HepG2 (cell line): ENCODE measurements around the gene NAALADL1. TPM values are rescaled to one million over a fixed set of nuclear protein-coding genes. Genes with fewer than 3 reads are reported as not detected.
A peak's percentile ranks its signal among the peaks of the same experiment; 100 is the strongest.

Experiments
- FOSL2 ChIP-seq: sonication (generic); formaldehyde crosslinking; IDR thresholded peaks from 2 replicates; pipeline ENCODE4 v1.4.0; 2020; ENCODE audit warnings: missing genetic modification reagents
- GTF3A ChIP-seq: sonication (generic); formaldehyde crosslinking; conservative IDR thresholded peaks from 2 replicates; pipeline ENCODE4 v1.4.0; 2020; ENCODE audit warnings: mild to moderate bottlenecking, missing genetic modification reagents
- HES4 ChIP-seq: sonication (generic); formaldehyde crosslinking; IDR thresholded peaks from 2 replicates; pipeline ENCODE4 v1.9.0; 2021; ENCODE audit warnings: mild to moderate bottlenecking, missing genetic modification reagents, borderline replicate concordance
- MAZ ChIP-seq, 2 experiments: sonication (generic) in 1 of 2; formaldehyde crosslinking in 1 of 2; IDR thresholded peaks; 2 replicates each; pipeline versions ENCODE4 v1.5.0 to v1.6.1; 2012 to 2020; ENCODE audit warnings: low read depth in 2 of 2, mild to moderate bottlenecking in 2 of 2, borderline replicate concordance in 1 of 2, improper control_type of control experiment in 1 of 2, low read length in 1 of 2, missing genetic modification reagents in 1 of 2, moderate library complexity in 1 of 2
- RBM39 ChIP-seq: fragments of 200-400 bp; formaldehyde crosslinking; IDR thresholded peaks from one replicate; pipeline ENCODE4 v1.6.1; 2018; ENCODE audit warnings: antibody characterized with exemption, mild to moderate bottlenecking, low read depth, low read length; ENCODE audit not compliant: poor library complexity, severe bottlenecking
- ZNF331 ChIP-seq: sonication (generic); formaldehyde crosslinking; IDR thresholded peaks from 2 replicates; pipeline ENCODE4 v1.4.0; 2020; ENCODE audit warnings: missing genetic modification reagents
- ZNF556 ChIP-seq: sonication (generic); formaldehyde crosslinking; IDR thresholded peaks from 2 replicates; pipeline ENCODE4 v1.4.0; 2020; ENCODE audit warnings: mild to moderate bottlenecking, missing genetic modification reagents, borderline replicate concordance
- ZNF614 ChIP-seq: IDR thresholded peaks from 2 replicates; pipeline ENCODE4 v1.6.1; 2018; ENCODE audit warnings: missing biosample characterization, missing genetic modification reagents, inconsistent platforms, borderline replicate concordance
- ZNF792 ChIP-seq: IDR thresholded peaks from 2 replicates; pipeline ENCODE4 v1.6.1; 2016
- ZSCAN21 ChIP-seq: sonication (generic); formaldehyde crosslinking; IDR thresholded peaks from 2 replicates; pipeline ENCODE4 v1.8.0; 2022; ENCODE audit warnings: mild to moderate bottlenecking, missing genetic modification reagents, moderate library complexity, borderline replicate concordance
- polyA plus RNA-seq, 8 experiments: library from polyadenylated mRNA; depleted of rRNA in 3 of 8; stranded (reverse) in 7 of 8; unstranded in 1 of 8; fragments of >200 nt; fragmentation: Illumina TruSeq in 4 of 8; extraction: Trizol in 4 of 8; gene quantifications; 2 replicates each; pipeline versions ENCODE4 v1.2.1 to v1.2.3, GENCODE V29; 2011 to 2016; ENCODE audit warnings: low read depth in 4 of 8, missing spikeins in 1 of 8, mixed read lengths in 1 of 8; ENCODE audit not compliant: insufficient read depth in 1 of 8
- total RNA-seq, 5 experiments: library from RNA; depleted of rRNA; stranded (reverse); fragments of >200 nt; fragmentation: Illumina TruSeq; extraction: Trizol; gene quantifications; 2 replicates each; pipeline ENCODE4 v1.2.3, GENCODE V29; 2016; ENCODE audit warnings: low read depth in 1 of 5
- TF ChIP-seq, protein P1 (sequence below): sonication (generic); formaldehyde crosslinking; IDR thresholded peaks from 2 replicates; pipeline ENCODE4 v1.8.1; 2023; ENCODE audit warnings: mild to moderate bottlenecking, missing genetic modification reagents, borderline replicate concordance
- TF ChIP-seq, protein P2 (sequence below): IDR thresholded peaks from 2 replicates; pipeline ENCODE4 v1.4.0; 2020; ENCODE audit warnings: mild to moderate bottlenecking, missing genetic modification reagents
- TF ChIP-seq, protein P3 (sequence below): sonication (generic); formaldehyde crosslinking; IDR thresholded peaks from 2 replicates; pipeline ENCODE4 v1.5.1; 2020; ENCODE audit warnings: mild to moderate bottlenecking, missing genetic modification reagents
- TF ChIP-seq, protein P4 (sequence below): sonication (generic); formaldehyde crosslinking; IDR thresholded peaks from 2 replicates; pipeline ENCODE4 v1.4.0; 2020; ENCODE audit warnings: mild to moderate bottlenecking, missing genetic modification reagents
- TF ChIP-seq, protein P5 (sequence below): sonication (generic); formaldehyde crosslinking; IDR thresholded peaks from 2 replicates; pipeline ENCODE4 v1.5.0; 2020; ENCODE audit warnings: mild to moderate bottlenecking, missing genetic modification reagents, moderate library complexity

Gene NAALADL1
- total and polyA plus RNA-seq, 2 of the 13 experiments (the other 11 are each of a cell fraction or from before 2014, with no cell fraction given): 9.3 to 33.9 TPM

DNA sequence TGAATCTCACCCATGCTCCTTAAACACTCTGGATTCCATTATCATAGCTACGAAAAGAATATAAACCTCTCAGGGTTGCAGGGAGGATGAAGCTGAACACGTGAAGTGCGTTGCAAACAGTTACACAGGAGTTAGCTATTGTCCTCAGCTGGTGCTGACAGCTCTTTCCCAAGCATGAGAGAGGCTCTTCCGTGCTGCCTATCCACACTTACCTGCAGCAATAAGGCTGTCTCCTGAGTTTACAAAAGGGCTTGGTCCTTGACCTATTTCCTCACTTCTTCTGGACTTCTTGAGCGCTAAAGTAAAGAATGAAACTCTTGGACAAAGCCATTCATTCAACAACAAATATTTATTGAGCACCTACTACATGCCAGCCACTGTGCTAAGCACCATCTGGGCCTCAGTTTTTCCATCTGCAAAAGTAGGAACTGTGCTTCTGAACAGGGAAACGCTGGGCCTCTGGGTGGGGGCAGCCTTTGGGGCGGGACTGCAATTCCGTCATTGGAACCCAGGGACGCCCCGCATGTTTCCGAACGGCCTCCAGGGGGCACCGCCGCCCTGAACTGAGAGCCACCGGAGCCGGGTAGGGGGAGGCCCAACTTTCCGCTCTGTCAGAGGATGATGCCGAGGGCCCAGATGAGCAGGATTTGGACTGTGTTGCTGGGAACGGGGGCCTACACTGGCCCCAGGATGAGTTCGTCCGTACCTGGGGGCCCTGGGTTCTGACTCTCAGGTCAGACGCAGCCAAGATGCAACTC, 45.0 kb downstream of the NAALADL1 start (continued):
- 0 out of 2 replicates have a peak, but pooled peaks have one; percentile 45 for TF ChIP-seq MAZ (IDR thresholded peaks at IDR 0.05; ENCODE audit: borderline replicate concordance, low read depth, low read length)
- no peak; the same call in 1 of the 2 replicates for TF ChIP-seq MAZ (CRISPR knock-in tag; IDR thresholded peaks at IDR 0.05; ENCODE audit: low read depth)
- peak; percentile 63 for TF ChIP-seq RBM39
- TF ChIP-seq, protein P1, sequence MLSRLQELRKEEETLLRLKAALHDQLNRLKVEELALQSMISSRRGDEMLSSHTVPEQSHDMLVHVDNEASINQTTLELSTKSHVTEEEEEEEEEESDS (CRISPR knock-in tag): no peak
- TF ChIP-seq FOSL2: 0 out of 2 replicates have a peak, but pooled peaks have one; percentile 35
- TF ChIP-seq ZNF614: peak; percentile 33; the same call in 1 of the 2 replicates
- TF ChIP-seq ZNF792: 0 out of 2 replicates have a peak, but pooled peaks have one; percentile 15
- no peak for TF ChIP-seq GTF3A (CRISPR knock-in tag)
- TF ChIP-seq, protein P2, sequence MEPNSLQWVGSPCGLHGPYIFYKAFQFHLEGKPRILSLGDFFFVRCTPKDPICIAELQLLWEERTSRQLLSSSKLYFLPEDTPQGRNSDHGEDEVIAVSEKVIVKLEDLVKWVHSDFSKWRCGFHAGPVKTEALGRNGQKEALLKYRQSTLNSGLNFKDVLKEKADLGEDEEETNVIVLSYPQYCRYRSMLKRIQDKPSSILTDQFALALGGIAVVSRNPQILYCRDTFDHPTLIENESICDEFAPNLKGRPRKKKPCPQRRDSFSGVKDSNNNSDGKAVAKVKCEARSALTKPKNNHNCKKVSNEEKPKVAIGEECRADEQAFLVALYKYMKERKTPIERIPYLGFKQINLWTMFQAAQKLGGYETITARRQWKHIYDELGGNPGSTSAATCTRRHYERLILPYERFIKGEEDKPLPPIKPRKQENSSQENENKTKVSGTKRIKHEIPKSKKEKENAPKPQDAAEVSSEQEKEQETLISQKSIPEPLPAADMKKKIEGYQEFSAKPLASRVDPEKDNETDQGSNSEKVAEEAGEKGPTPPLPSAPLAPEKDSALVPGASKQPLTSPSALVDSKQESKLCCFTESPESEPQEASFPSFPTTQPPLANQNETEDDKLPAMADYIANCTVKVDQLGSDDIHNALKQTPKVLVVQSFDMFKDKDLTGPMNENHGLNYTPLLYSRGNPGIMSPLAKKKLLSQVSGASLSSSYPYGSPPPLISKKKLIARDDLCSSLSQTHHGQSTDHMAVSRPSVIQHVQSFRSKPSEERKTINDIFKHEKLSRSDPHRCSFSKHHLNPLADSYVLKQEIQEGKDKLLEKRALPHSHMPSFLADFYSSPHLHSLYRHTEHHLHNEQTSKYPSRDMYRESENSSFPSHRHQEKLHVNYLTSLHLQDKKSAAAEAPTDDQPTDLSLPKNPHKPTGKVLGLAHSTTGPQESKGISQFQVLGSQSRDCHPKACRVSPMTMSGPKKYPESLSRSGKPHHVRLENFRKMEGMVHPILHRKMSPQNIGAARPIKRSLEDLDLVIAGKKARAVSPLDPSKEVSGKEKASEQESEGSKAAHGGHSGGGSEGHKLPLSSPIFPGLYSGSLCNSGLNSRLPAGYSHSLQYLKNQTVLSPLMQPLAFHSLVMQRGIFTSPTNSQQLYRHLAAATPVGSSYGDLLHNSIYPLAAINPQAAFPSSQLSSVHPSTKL (CRISPR knock-in tag): peak; percentile 27; the same call in 1 of the 2 replicates
- TF ChIP-seq, protein P3, sequence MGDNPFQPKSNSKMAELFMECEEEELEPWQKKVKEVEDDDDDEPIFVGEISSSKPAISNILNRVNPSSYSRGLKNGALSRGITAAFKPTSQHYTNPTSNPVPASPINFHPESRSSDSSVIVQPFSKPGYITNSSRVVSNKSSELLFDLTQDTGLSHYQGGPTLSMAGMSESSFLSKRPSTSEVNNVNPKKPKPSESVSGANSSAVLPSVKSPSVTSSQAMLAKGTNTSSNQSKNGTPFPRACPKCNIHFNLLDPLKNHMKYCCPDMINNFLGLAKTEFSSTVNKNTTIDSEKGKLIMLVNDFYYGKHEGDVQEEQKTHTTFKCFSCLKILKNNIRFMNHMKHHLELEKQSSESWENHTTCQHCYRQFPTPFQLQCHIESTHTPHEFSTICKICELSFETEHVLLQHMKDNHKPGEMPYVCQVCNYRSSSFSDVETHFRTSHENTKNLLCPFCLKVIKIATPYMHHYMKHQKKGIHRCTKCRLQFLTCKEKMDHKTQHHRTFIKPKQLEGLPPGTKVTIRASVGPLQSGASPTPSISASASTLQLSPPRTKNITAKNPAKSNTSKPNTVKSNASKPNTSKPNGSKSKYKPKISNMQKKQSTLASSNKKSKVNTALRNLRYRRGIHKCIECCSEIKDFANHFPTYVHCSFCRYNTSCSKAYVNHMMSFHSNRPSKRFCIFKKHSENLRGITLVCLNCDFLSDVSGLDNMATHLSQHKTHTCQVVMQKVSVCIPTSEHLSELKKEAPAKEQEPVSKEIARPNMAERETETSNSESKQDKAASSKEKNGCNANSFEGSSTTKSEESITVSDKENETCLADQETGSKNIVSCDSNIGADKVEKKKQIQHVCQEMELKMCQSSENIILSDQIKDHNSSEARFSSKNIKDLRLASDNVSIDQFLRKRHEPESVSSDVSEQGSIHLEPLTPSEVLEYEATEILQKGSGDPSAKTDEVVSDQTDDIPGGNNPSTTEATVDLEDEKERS (CRISPR knock-in tag): 0 out of 2 replicates have a peak, but pooled peaks have one; percentile 57
- no peak for TF ChIP-seq ZNF556
- TF ChIP-seq, protein P4, sequence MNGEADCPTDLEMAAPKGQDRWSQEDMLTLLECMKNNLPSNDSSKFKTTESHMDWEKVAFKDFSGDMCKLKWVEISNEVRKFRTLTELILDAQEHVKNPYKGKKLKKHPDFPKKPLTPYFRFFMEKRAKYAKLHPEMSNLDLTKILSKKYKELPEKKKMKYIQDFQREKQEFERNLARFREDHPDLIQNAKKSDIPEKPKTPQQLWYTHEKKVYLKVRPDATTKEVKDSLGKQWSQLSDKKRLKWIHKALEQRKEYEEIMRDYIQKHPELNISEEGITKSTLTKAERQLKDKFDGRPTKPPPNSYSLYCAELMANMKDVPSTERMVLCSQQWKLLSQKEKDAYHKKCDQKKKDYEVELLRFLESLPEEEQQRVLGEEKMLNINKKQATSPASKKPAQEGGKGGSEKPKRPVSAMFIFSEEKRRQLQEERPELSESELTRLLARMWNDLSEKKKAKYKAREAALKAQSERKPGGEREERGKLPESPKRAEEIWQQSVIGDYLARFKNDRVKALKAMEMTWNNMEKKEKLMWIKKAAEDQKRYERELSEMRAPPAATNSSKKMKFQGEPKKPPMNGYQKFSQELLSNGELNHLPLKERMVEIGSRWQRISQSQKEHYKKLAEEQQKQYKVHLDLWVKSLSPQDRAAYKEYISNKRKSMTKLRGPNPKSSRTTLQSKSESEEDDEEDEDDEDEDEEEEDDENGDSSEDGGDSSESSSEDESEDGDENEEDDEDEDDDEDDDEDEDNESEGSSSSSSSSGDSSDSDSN (CRISPR knock-in tag): peak; percentile 51; the same call in 1 of the 2 replicates
- TF ChIP-seq, protein P5, sequence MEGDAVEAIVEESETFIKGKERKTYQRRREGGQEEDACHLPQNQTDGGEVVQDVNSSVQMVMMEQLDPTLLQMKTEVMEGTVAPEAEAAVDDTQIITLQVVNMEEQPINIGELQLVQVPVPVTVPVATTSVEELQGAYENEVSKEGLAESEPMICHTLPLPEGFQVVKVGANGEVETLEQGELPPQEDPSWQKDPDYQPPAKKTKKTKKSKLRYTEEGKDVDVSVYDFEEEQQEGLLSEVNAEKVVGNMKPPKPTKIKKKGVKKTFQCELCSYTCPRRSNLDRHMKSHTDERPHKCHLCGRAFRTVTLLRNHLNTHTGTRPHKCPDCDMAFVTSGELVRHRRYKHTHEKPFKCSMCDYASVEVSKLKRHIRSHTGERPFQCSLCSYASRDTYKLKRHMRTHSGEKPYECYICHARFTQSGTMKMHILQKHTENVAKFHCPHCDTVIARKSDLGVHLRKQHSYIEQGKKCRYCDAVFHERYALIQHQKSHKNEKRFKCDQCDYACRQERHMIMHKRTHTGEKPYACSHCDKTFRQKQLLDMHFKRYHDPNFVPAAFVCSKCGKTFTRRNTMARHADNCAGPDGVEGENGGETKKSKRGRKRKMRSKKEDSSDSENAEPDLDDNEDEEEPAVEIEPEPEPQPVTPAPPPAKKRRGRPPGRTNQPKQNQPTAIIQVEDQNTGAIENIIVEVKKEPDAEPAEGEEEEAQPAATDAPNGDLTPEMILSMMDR: peak; percentile 71
- TF ChIP-seq HES4 (CRISPR knock-in tag): 0 out of 2 replicates have a peak, but pooled peaks have one; percentile 59
- TF ChIP-seq ZNF331: 0 out of 2 replicates have a peak, but pooled peaks have one; percentile 6
- peak; percentile 92 for TF ChIP-seq ZSCAN21 (CRISPR knock-in tag)
